Endothelial cell of umbilical vein (primary cell): ENCODE data around the gene LSM5.

Experiments
- CTCF ChIP-seq, 2 donors: IDR thresholded peaks; 1 replicate in 1 of 2; 2 replicates in 1 of 2; pipeline ENCODE4 v1.5.1; 2011; ENCODE audit warnings: low read length in 2 of 2, mild to moderate bottlenecking in 2 of 2, moderate library complexity in 2 of 2, control low read depth in 1 of 2, inconsistent platforms in 1 of 2, low read depth in 1 of 2; ENCODE audit not compliant: insufficient read depth in 1 of 2; ENCODE audit errors: extremely low read depth in 1 of 2
- EZH2 ChIP-seq: IDR thresholded peaks from 2 replicates; pipeline ENCODE4 v1.6.1; 2012; ENCODE audit warnings: borderline replicate concordance, low read depth, mild to moderate bottlenecking, moderate library complexity, low read length, inconsistent platforms; ENCODE audit not compliant: severe bottlenecking
- FOS ChIP-seq: IDR thresholded peaks from 2 replicates; pipeline ENCODE4 v1.6.1; 2011; ENCODE audit warnings: mild to moderate bottlenecking, low read length, moderate library complexity, borderline replicate concordance; ENCODE audit not compliant: insufficient read depth
- POLR2A ChIP-seq: IDR thresholded peaks from 2 replicates; pipeline ENCODE4 v1.6.1; 2012; ENCODE audit warnings: low read depth, mild to moderate bottlenecking, control low read depth, low read length
- POLR2AphosphoS5 ChIP-seq: IDR thresholded peaks from 2 replicates; pipeline ENCODE4 v1.6.1; 2012; ENCODE audit warnings: low read depth, mild to moderate bottlenecking, control low read depth, low read length, moderate library complexity; ENCODE audit not compliant: insufficient read depth
- TF ChIP-seq, protein P1 (sequence below): IDR thresholded peaks from 2 replicates; pipeline ENCODE4 v1.6.1; 2011; ENCODE audit not compliant: insufficient read depth, insufficient read length

GRCh38 chr7:32470871-32471270 lies 19.3 kb downstream of the LSM5 start:
- TF ChIP-seq POLR2A (no peak), CTCF (IDR thresholded peaks at IDR 0.05; ENCODE audit: extremely low read depth in 1 of 2, insufficient read depth in 1 of 2, low read depth in 1 of 2, low read length in 2 of 2) (no peak), POLR2AphosphoS5 (no peak), EZH2 (no peak), FOS (no peak)
- TF ChIP-seq, protein P1, sequence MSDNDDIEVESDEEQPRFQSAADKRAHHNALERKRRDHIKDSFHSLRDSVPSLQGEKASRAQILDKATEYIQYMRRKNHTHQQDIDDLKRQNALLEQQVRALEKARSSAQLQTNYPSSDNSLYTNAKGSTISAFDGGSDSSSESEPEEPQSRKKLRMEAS, result no peak
